ENCODE data around the gene RNF169.

Gene RNF169

GRCh38 chr11:74770456-74770855 lies 21.8 kb downstream of the RNF169 start:
- no peak for DNase-seq

- no peak for DNase-seq
Observed at GRCh38 chr11:74771139-74771538, 22.5 kb downstream of the RNF169 start.

GRCh38 chr11:74773476-74773875 lies 24.8 kb downstream of the RNF169 start:
- DNase-seq = no peak

- DNase-seq = no peak
Observed at GRCh38 chr11:74775762-74776161, 27.1 kb downstream of the RNF169 start.

- no peak for DNase-seq
Observed at GRCh38 chr11:74776546-74776945, 27.9 kb downstream of the RNF169 start.

GRCh38 chr11:74777038-74777437 lies 28.4 kb downstream of the RNF169 start:
- no peak for DNase-seq

- no peak for DNase-seq
Observed at GRCh38 chr11:74777877-74778276, 29.2 kb downstream of the RNF169 start.

- no peak for DNase-seq
Observed at GRCh38 chr11:74778581-74778980, 29.9 kb downstream of the RNF169 start.

GRCh38 chr11:74780248-74781005 lies 31.8 kb downstream of the RNF169 start:
- no peak for DNase-seq

GRCh38 chr11:74783241-74783871 lies 34.7 kb downstream of the RNF169 start:
- no peak for DNase-seq

GRCh38 chr11:74784234-74784633 lies 35.6 kb downstream of the RNF169 start:
- DNase-seq = no peak

- DNase-seq = no peak
Observed at GRCh38 chr11:74784726-74785125, 36.1 kb downstream of the RNF169 start.

- no peak for DNase-seq
Observed at GRCh38 chr11:74786574-74786973, 37.9 kb downstream of the RNF169 start.

- DNase-seq = no peak
Observed at GRCh38 chr11:74791333-74792100, 42.9 kb downstream of the RNF169 start.

GRCh38 chr11:74806267-74806666 lies 57.6 kb downstream of the RNF169 start:
- no peak for DNase-seq

- no peak for DNase-seq
Observed at GRCh38 chr11:74809801-74810200, 61.2 kb downstream of the RNF169 start.

GRCh38 chr11:74815966-74816365 lies 67.3 kb downstream of the RNF169 start:
- no peak for DNase-seq

- DNase-seq = no peak
Observed at GRCh38 chr11:74816664-74817063, 68.0 kb downstream of the RNF169 start.

- DNase-seq = no peak
Observed at GRCh38 chr11:74818283-74818946, 69.8 kb downstream of the RNF169 start.

- no peak for DNase-seq
Observed at GRCh38 chr11:74819400-74819799, 70.8 kb downstream of the RNF169 start.

GRCh38 chr11:74820763-74821162 lies 72.1 kb downstream of the RNF169 start:
- DNase-seq = no peak

- DNase-seq = no peak
Observed at GRCh38 chr11:74822170-74822569, 73.5 kb downstream of the RNF169 start.

GRCh38 chr11:74824285-74824982 lies 75.8 kb downstream of the RNF169 start:
- no peak for DNase-seq
